ENCODE results near the gene PDLIM5. TPM values are rescaled to one million over a fixed set of nuclear protein-coding genes. Genes with fewer than 3 reads are reported as not detected.

Gene PDLIM5
- total and polyA plus RNA-seq, 2 of the 8 experiments (the other 6 are each of a cell fraction or from before 2014, with no cell fraction given) = 37.3 to 62.1 TPM

DNA sequence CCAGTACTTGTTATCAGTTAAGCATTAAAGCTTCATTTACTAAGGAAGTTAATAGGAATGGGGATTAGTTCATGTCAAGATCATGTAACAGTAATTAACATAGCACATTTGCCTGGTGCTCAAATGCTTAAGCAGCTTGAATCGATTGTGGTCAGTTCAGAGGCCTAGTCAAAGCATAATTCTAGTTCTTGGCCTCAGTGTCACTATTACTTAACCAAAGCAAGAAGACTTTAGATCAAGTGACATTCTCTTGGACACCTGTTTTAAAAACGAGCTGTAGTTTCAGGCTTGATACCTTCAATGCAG lies 190.8 kb downstream of the PDLIM5 start:
- Histone ChIP-seq H3K27ac (ENCODE audit: low read depth, low read length) (no peak overlapping the region), H3K4me1 (replicated peaks in 1 of 4; ENCODE audit: control insufficient read depth in 3 of 4, insufficient read depth in 4 of 4, low read length in 3 of 4) (no peaks in the 10 kb centered on the region), H3K23me2 (ENCODE audit: low read depth, low read length) (no peaks in the 10 kb centered on the region), H4K20me1 (replicated peaks in 1 of 2; ENCODE audit: control insufficient read depth in 1 of 2, insufficient read depth in 2 of 2, low read length in 2 of 2) (peaks cover 0 to 1% of the 10 kb centered on the region in 2 experiments), H3K56ac (replicated peaks; ENCODE audit: insufficient read length, low read depth, low read length) (no peak overlapping the region), H3K14ac (ENCODE audit: insufficient read length) (no peak overlapping the region), H2AK5ac (ENCODE audit: low read depth, low read length) (no peak overlapping the region), H4K91ac (replicated peaks; ENCODE audit: insufficient read length, low read length) (no peak overlapping the region), H3K18ac (ENCODE audit: extremely low read depth, low read length) (no peak overlapping the region), H3K4ac (replicated peaks; ENCODE audit: insufficient read length, low read depth, low read length) (no peak overlapping the region), H2BK12ac (ENCODE audit: low read depth, low read length) (no peak overlapping the region), H3K23ac (ENCODE audit: insufficient read length) (no peak overlapping the region), H4K5ac (ENCODE audit: insufficient read length, low read depth, low read length) (no peak overlapping the region), H2BK5ac (ENCODE audit: low read depth, low read length) (no peak overlapping the region), H2AFZ (ENCODE audit: low read length) (no peak overlapping the region), H3K4me3 (ENCODE audit: extremely low read depth in 1 of 4, insufficient read depth in 2 of 4, low read depth in 3 of 4, low read length in 4 of 4) (no peak overlapping the region), H3K27me3 (replicated peaks in 1 of 4; ENCODE audit: control insufficient read depth in 3 of 4, extremely low read depth in 1 of 4, insufficient read depth in 3 of 4, low read length in 3 of 4) (no peaks in the 10 kb centered on the region), H3K9me3 (ENCODE audit: insufficient read depth in 2 of 2, low read depth in 1 of 2, low read length in 1 of 2) (no peaks in the 10 kb centered on the region), H3K79me2 (ENCODE audit: control insufficient read depth in 1 of 2, insufficient read depth in 2 of 2, low read length in 2 of 2) (no peaks in the 10 kb centered on the region), H2BK120ac (replicated peaks; ENCODE audit: low read depth, low read length) (no peak overlapping the region), H3K36me3 (ENCODE audit: control insufficient read depth in 2 of 4, insufficient read depth in 4 of 4, low read length in 3 of 4) (peaks cover 0 to 4% (median 0%) of the 10 kb centered on the region in 4 experiments; a peak in 1 of 8 replicates), H3K9ac (replicated peaks in 1 of 4; ENCODE audit: extremely low read depth in 1 of 4, low read depth in 3 of 4, low read length in 3 of 4) (no peak overlapping the region), H3K79me1 (ENCODE audit: low read depth, low read length) (no peaks in the 10 kb centered on the region), H4K8ac (ENCODE audit: extremely low read depth, insufficient read depth, low read length) (no peak overlapping the region), H3K4me2 (ENCODE audit: insufficient read depth in 1 of 2, low read depth in 2 of 2, low read length in 2 of 2) (no peak overlapping the region), H2BK15ac (ENCODE audit: low read length) (no peak overlapping the region), H2BK20ac (ENCODE audit: low read length) (no peak overlapping the region)
- CTCF ChIA-PET (ENCODE audit: partially characterized antibody) = interaction anchor here (0.6 kb wide), 1 partner anchor 21 kb away, joined by 4 read pairs; no protein-coding TSS in a partner anchor
- WGBS, 2 experiments (ENCODE audit: extremely low coverage in 1 of 2, insufficient coverage in 1 of 2, insufficient read length in 1 of 2, insufficient replicate concordance in 2 of 2, low coverage in 1 of 2, low lambda C conversion rate in 2 of 2, missing lambda C conversion rate in 1 of 2) = 87% methylated on average over 2 of the region's 2 CpGs; no CpG with 5 or more reads in 1 of the 2 experiments
- POLR2A ChIA-PET (ENCODE audit: partially characterized antibody) = interaction anchor here (1.0 kb wide), 1 partner anchor 16 kb away, joined by 3 read pairs; no protein-coding TSS in a partner anchor
- DNase-seq (ENCODE audit: low read depth in 1 of 2, low spot score in 2 of 2) = no peak
- no peak for FAIRE-seq
- TF ChIP-seq ZNF274 (IDR thresholded peaks at IDR 0.05; ENCODE audit: borderline replicate concordance, extremely low read depth, low read length) (no peak), TAF7 (optimal IDR thresholded peaks at IDR 0.05; ENCODE audit: borderline replicate concordance, low read depth, low read length) (no peak), NRF1 (IDR thresholded peaks at IDR 0.05; ENCODE audit: low read depth, low read length) (no peak), EZH2 (IDR thresholded peaks at IDR 0.05; ENCODE audit: low read depth, low read length, severe bottlenecking) (no peak), CEBPB (IDR thresholded peaks at IDR 0.05; ENCODE audit: low read depth, low read length) (no peak), SAP30 (IDR thresholded peaks at IDR 0.05; ENCODE audit: insufficient read depth, insufficient replicate concordance, low read length) (no peak), CHD1 (IDR thresholded peaks at IDR 0.05; ENCODE audit: low read depth, low read length) (no peak), HDAC6 (IDR thresholded peaks at IDR 0.05; ENCODE audit: low read depth, low read length) (no peak)
- TF ChIP-seq, protein P1, sequence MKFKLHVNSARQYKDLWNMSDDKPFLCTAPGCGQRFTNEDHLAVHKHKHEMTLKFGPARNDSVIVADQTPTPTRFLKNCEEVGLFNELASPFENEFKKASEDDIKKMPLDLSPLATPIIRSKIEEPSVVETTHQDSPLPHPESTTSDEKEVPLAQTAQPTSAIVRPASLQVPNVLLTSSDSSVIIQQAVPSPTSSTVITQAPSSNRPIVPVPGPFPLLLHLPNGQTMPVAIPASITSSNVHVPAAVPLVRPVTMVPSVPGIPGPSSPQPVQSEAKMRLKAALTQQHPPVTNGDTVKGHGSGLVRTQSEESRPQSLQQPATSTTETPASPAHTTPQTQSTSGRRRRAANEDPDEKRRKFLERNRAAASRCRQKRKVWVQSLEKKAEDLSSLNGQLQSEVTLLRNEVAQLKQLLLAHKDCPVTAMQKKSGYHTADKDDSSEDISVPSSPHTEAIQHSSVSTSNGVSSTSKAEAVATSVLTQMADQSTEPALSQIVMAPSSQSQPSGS (IDR thresholded peaks at IDR 0.05; ENCODE audit: low read length) = no peak
- TF ChIP-seq, protein P2, sequence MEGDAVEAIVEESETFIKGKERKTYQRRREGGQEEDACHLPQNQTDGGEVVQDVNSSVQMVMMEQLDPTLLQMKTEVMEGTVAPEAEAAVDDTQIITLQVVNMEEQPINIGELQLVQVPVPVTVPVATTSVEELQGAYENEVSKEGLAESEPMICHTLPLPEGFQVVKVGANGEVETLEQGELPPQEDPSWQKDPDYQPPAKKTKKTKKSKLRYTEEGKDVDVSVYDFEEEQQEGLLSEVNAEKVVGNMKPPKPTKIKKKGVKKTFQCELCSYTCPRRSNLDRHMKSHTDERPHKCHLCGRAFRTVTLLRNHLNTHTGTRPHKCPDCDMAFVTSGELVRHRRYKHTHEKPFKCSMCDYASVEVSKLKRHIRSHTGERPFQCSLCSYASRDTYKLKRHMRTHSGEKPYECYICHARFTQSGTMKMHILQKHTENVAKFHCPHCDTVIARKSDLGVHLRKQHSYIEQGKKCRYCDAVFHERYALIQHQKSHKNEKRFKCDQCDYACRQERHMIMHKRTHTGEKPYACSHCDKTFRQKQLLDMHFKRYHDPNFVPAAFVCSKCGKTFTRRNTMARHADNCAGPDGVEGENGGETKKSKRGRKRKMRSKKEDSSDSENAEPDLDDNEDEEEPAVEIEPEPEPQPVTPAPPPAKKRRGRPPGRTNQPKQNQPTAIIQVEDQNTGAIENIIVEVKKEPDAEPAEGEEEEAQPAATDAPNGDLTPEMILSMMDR (IDR thresholded peaks at IDR 0.05; ENCODE audit: control extremely low read depth in 1 of 3, insufficient read depth in 1 of 3, low read depth in 1 of 3, low read length in 3 of 3) = no peak

Measured in H1 (cell line).